Fibroblast of skin of left biceps (primary cell): ENCODE results near the gene RASGRF1.
"Not testable (repeated sequence)": the region's sequence is repeated elsewhere in the genome, so short reads cannot be mapped to it uniquely, and the experiment has no call there.

Experiments
- DNase-seq, 2 experiments: peaks; one replicate each; pipeline ENCODE4 v3.0.0-alpha.2; 2013; ENCODE audit warnings: low read depth in 2 of 2

RASGRF1 gene, protein sequence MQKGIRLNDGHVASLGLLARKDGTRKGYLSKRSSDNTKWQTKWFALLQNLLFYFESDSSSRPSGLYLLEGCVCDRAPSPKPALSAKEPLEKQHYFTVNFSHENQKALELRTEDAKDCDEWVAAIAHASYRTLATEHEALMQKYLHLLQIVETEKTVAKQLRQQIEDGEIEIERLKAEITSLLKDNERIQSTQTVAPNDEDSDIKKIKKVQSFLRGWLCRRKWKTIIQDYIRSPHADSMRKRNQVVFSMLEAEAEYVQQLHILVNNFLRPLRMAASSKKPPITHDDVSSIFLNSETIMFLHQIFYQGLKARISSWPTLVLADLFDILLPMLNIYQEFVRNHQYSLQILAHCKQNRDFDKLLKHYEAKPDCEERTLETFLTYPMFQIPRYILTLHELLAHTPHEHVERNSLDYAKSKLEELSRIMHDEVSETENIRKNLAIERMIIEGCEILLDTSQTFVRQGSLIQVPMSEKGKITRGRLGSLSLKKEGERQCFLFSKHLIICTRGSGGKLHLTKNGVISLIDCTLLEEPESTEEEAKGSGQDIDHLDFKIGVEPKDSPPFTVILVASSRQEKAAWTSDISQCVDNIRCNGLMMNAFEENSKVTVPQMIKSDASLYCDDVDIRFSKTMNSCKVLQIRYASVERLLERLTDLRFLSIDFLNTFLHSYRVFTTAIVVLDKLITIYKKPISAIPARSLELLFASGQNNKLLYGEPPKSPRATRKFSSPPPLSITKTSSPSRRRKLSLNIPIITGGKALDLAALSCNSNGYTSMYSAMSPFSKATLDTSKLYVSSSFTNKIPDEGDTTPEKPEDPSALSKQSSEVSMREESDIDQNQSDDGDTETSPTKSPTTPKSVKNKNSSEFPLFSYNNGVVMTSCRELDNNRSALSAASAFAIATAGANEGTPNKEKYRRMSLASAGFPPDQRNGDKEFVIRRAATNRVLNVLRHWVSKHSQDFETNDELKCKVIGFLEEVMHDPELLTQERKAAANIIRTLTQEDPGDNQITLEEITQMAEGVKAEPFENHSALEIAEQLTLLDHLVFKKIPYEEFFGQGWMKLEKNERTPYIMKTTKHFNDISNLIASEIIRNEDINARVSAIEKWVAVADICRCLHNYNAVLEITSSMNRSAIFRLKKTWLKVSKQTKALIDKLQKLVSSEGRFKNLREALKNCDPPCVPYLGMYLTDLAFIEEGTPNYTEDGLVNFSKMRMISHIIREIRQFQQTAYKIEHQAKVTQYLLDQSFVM (N-terminal part only)

DNA sequence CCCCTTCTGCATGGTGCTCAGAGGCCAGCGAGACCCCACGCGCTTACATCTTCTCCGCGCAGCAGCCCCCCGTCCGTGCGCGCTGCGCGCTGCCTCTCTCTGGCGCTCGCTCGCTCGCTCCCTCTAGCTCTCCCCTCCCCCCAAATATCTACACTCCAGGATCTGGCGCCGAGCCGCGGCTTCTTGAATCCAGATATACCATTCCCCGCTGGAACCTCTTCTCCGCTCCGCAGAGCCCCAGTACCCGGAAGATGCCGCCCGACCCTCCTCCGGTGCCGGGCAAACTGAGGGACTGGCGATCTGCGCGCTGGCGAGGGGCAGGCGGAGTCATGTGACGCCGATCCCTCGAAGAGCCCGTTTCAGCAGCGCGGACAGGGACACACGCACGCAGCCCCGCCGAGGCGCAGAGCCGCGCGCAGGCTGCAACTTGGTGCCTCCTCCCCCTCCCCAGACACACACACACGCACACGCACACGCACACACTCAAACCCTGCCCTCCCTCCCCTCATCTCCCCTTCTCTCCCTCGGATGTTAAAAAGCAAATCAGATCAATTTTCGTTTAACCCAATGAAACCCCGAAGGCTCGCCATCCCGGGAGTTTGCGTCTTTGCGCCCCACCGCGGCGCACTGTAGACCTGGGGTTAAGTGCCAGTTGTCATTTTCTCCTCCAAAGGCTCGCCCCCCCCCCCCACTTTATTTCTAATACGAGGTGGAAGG lies at the start of gene RASGRF1:
RASGRF1 (minus strand) TSS at position 294 of the 717 bp plus-strand sequence; CDS start at position 12, 282 bp downstream.
- no peak for DNase-seq

- DNase-seq: no peak
These were observed 46.0 kb upstream of the RASGRF1 start for GRCh38 chr15:79136434-79137046.

DNA sequence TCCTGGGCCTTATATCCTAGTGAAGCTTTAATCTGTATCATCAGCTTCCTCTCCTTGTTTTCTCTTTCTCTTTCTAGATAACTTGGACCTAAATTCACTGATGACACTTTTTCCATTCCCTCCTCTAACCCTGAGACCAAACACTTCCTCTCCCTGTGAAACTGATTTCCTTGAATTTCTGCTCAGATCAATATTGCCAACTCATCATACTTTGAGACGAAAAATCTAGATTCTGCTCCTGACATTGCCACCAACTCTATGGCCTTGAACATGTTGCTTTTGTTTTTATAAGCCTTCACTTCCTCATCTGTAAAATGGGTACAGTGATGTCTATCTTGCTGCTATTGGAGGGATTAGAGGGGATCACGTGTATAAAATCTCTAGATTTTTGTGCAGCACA lies 42.7 kb upstream of the RASGRF1 start:
- DNase-seq: no peak

DNA sequence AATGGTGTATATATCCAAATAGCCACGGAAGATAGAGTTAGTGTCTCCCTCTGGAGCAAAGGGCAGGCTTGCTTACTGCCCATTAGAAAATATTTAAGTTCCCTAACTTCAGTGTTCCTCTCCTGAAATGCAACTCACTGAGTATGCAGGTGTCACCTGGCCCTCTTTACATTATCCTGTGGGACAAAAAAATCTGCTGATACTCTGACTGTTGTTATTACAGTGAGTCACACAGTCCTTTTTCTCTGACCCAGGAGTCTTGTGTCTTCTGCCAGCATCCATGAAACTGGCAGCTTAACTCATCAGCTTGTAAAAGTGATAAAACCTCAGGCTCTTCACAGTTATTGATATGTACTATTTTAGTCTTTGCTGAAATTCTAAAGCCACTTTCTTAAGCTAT lies 42.2 kb upstream of the RASGRF1 start:
- no peak for DNase-seq

DNA sequence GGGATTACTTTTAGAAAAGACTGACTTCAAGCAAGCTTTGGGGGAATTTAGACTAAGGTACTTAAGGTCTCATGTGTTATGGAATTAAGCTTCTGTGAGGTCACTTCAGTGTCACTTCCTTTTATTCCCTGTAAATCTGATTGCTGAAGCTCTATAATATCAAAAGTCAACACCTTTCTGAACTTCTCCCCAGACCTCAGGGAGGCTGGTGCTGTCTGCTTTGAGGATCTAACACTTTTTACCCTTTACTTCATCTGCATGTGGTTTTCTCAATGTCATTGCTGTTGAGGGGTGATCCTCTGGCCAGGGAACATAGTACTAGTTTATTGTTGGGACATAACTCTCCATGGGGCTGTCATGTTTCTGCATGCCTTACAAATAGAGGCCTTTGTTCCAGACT lies 41.8 kb upstream of the RASGRF1 start:
- no peak for DNase-seq

- no peak for DNase-seq
These were observed 40.1 kb upstream of the RASGRF1 start for GRCh38 chr15:79130535-79131130.

DNA sequence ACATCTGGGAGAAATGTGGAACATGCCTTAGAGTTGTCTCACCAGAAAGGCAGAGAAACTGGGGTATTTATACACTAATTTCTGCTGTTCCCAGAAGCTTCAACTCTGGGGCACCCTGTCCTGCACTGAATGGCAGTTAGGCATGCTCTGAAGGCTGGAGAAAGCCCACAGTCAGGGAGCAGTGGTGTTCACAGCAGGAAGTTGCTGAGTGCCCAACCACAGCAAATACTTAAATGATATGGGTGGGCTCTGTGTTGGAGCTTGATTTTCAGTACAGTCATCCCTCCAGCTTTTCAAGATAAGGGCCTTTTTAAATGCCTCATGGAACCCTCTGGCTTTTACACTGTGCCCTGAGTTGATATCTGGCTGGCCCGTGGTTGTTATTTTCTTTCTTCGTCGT lies 38.7 kb upstream of the RASGRF1 start:
- no peak for DNase-seq

- DNase-seq: no peak
These were observed 38.0 kb upstream of the RASGRF1 start for GRCh38 chr15:79128556-79128955.

DNA sequence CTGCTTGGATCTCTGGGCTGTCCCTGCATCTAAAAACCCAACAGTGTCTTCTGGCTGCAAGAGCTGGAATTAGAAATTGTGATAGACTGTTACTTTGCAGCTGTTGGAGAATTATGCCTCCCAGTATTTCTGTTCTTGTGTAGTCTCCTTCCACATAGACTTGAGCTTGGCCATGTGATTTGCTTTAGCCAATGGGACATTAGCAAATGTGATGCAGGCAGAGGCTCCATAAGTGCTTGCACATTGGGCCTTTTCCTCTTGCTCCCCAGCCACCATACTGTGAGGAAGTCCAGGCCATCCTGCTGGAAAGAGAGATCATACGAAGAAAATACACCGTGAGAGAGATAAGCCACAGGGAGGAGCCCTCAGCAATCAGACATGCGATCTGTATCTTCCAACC lies 33.8 kb upstream of the RASGRF1 start:
- DNase-seq: no peak

DNA sequence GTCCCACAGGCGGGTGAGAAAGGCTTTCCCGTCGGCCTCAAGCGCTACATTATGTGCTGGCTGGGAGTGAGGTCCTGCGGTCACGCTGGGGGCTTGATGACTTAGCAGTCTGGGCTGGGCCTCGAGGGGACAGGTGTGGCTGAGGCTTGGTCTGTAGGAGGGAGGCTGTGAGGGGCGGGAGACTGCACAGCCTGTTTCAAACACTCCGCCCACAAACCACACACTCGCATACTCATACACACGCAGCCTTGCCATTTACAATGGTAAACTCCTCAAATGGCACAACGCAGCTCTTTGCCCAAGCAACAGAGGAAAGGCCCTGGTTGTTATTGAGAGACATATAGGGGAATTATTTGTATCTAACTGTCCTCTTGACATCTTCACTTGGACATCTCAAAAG lies 32.4 kb upstream of the RASGRF1 start:
- no peak for DNase-seq

DNA sequence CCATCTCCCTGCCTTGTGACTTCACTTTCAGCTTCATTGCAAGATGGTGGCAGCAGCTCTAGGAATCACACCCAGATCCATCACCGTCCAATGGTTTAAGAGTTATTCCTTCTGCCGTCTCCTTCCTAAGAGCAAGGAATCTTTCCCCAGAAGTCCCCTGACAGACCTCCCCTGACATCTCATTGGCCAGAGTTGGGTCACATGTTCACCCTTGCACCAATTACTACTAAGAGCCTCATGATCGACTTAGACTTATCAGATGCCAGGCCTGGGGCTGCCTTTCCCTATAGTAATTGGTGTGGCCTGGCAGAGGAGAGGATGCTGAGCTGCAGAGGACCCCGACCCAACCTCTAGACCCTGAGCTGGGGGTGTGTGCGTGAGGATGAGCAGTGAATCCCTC lies 31.8 kb upstream of the RASGRF1 start:
- DNase-seq: no peak

DNA sequence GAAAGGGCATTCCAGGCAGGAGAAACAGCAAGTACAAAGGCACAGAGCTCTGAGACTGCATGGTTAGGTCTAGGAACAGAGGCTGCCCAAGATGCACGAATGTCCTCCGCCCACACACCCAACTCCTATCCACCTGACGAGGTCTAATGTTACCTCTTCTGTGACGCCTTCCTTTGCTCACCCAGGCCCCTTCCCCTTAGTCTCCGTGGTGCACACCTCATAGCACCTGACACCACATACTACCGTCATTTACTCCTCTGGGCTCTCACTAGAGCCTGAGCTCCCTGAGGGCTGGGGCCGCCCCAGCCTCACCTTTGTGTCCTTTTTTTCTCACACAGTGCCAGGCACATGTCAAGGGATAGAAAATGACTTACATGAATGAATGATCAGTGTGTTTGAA lies 31.0 kb upstream of the RASGRF1 start:
- no peak for DNase-seq

- DNase-seq: no peak
These were observed 27.0 kb upstream of the RASGRF1 start for GRCh38 chr15:79117442-79118204.

DNA sequence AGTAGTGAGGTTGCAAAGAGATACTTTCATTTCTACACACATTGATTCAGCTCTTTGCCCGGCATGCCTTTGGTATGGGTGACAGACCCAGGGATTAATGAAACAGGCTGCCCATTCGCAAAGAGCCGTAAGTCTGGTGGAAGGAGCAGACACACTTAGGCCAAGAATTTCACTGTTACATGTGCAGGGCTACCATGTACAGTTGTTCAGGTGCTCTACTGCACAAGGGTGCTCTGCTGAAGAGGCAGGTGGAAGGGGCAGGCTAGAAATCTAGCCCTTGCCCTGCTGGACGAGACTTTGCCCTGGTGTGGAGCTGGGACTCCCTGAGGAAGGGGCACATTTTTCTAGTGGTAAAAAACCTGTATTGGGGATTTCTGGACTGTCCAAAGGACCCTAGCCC lies 26.2 kb upstream of the RASGRF1 start:
- DNase-seq: no peak

DNA sequence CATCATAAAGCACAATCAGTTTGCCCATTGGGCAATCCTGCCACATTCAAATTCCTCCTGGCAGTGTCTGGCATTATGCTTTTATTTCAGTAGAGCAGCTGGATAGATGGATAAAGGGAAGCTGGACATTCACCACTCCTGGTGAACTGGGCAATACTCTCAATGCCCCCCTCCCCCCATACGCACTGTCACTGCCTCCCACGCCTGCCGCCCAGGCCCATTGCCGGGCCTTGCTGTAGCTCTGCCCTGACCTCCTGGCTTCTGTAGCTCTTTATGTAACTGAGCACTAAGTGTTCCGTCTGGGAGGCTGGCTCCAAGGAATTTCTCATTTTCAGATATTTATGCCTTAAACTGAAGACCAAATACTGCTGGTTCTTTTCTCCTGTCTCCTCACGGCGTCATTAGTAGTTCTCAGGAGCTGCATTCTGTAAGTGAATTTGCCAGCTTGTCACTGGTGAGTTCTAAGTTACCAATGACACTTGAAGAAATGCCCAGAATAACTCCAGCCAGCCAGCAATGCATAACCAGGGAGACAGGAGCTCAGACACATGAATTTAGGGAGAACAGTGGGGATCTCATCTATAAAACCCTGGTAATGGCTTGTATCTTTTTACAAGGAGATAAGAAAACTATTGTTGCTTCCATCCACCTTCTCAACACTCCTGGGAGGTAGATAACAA lies 25.5 kb upstream of the RASGRF1 start:
- no peak for DNase-seq

DNA sequence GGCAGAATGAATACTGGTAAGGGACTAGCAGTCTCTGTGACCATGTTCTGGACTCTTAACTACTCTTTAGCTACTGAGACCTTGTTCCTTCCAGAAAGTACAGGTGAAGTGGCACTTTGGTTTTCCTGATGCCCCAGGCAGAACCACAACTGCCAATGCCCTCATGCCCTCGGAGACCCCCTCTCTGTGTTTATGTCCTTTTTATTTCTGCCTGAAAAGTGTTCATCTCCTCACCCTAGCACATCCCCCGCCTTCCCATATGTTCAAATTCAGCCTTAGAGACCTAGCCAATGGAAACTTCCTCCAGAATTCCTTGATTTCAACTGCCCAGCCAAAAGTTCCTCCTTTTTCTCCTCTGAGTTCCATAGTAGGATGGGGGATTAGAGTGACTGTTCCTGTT lies 23.3 kb upstream of the RASGRF1 start:
- DNase-seq: no peak

GRCh38 chr15:79111404-79111803 lies 20.8 kb upstream of the RASGRF1 start:
- DNase-seq: not testable (repeated sequence)

DNA sequence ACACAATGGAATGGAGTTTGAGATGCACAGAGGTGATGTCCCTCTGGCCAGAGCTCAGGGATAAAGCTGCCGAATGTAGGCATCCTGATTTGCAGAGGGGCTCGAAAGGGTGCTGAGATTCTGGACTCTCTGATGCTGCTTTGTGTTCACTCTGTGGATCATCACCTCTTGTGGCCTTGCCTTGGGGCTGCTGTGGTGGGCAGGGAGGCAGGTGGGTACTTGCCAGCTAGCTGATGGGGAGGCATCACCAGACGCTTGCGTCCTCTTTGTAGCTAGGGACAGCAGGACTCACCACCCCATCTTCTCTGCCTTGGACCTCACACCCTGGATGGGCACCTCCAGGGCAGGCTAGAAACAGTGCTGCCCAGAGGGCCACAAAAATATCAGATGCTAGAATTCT lies 14.6 kb upstream of the RASGRF1 start:
- DNase-seq: no peak

- DNase-seq: no peak
These were observed 12.0 kb upstream of the RASGRF1 start for GRCh38 chr15:79102595-79102994.
